Activated CD4-positive, alpha-beta memory T cell treated with anti-CD3 and anti-CD28 coated beads for 36 hours (primary cell): ENCODE measurements around the gene BRD3OS. TPM values are rescaled to one million over a fixed set of nuclear protein-coding genes. Genes with fewer than 3 reads are reported as not detected.
"Not testable (repeated sequence)": the region's sequence is repeated elsewhere in the genome, so short reads cannot be mapped to it uniquely, and the experiment has no call there.

Experiments
- CTCF ChIA-PET: fragments of 350-600 bp; sonication (Branson Sonifier 250); formaldehyde crosslinking; loops from one replicate; lab custom pipeline; 2021; ENCODE audit warnings: antibody characterized with exemption, inconsistent platforms; lab: Charles Lee
- POLR2A ChIA-PET: fragments of 350-600 bp; sonication (Branson Sonifier 250); formaldehyde crosslinking; loops from one replicate; lab custom pipeline; 2021; ENCODE audit warnings: antibody characterized with exemption; lab: Charles Lee
- DNase-seq: peaks from one replicate; pipeline ENCODE4 v3.0.0-alpha.2; 2020
- H3K27ac Mint-ChIP-seq: one replicate; pipeline ENCODE4 v1.8.0; 2021; ENCODE audit warnings: mixed read lengths
- H3K27me3 Mint-ChIP-seq: one replicate; pipeline ENCODE4 v1.8.0; 2021; ENCODE audit warnings: mixed read lengths
- H3K36me3 Mint-ChIP-seq: one replicate; pipeline ENCODE4 v1.8.0; 2021; ENCODE audit warnings: mixed read lengths
- H3K4me1 Mint-ChIP-seq: one replicate; pipeline ENCODE4 v1.8.0; 2021; ENCODE audit warnings: low read depth, mixed read lengths
- H3K4me3 Mint-ChIP-seq: one replicate; pipeline ENCODE4 v1.8.0; 2021; ENCODE audit warnings: mild to moderate bottlenecking, mixed read lengths
- H3K9me3 Mint-ChIP-seq: one replicate; pipeline ENCODE4 v1.8.0; 2021; ENCODE audit warnings: mixed read lengths
- intact Hi-C: fragments of 100-400 bp; cut with micrococcal nuclease; formaldehyde crosslinking; loops from one replicate; pipeline ENCODE4 v1.15.1; 2023
- total RNA-seq, 2 experiments: library from RNA; stranded (reverse); gene quantifications; one replicate each; pipeline ENCODE4 v1.2.3, GENCODE V29; 2021

The BRD3OS gene
- total RNA-seq, 2 experiments from 2014 or later = 12.6 to 13.2 TPM

- H3K4me1 Mint-ChIP-seq = no peaks in the 10 kb centered on the region
- intact Hi-C loops = no loop called here
- no peaks in the 10 kb centered on the region for H3K27me3 Mint-ChIP-seq
- H3K36me3 Mint-ChIP-seq = no peaks in the 10 kb centered on the region
- CTCF ChIA-PET = no interaction called here
- H3K27ac Mint-ChIP-seq = no peak overlapping the region
- POLR2A ChIA-PET = no interaction called here
- no peaks in the 10 kb centered on the region for H3K9me3 Mint-ChIP-seq
- no peak for DNase-seq
- H3K4me3 Mint-ChIP-seq = no peak overlapping the region
Observed at GRCh38 chr9:133981589-133981957, 43.7 kb upstream of the BRD3OS start.

GRCh38 chr9:133981958-133982681 lies 43.2 kb upstream of the BRD3OS start:
- H3K4me3 Mint-ChIP-seq = no peak overlapping the region
- H3K9me3 Mint-ChIP-seq = no peaks in the 10 kb centered on the region
- no peaks in the 10 kb centered on the region for H3K36me3 Mint-ChIP-seq
- no peak overlapping the region for H3K27ac Mint-ChIP-seq
- ChIA-PET POLR2A (no interaction called here), CTCF (no interaction called here)
- DNase-seq = no peak
- H3K27me3 Mint-ChIP-seq = no peaks in the 10 kb centered on the region
- intact Hi-C loops = no loop called here
- H3K4me1 Mint-ChIP-seq = no peaks in the 10 kb centered on the region

GRCh38 chr9:133982971-133983720 lies 42.1 kb upstream of the BRD3OS start:
- no peak overlapping the region for H3K27ac Mint-ChIP-seq
- no peak for DNase-seq

GRCh38 chr9:133986061-133986460 lies 39.2 kb upstream of the BRD3OS start:
- Mint-ChIP-seq H3K27ac (no peak overlapping the region), H3K9me3 (no peaks in the 10 kb centered on the region), H3K36me3 (no peaks in the 10 kb centered on the region), H3K4me3 (no peak overlapping the region), H3K4me1 (no peaks in the 10 kb centered on the region), H3K27me3 (peaks cover 9% of the 10 kb centered on the region)
- DNase-seq = no peak
- intact Hi-C loops = no loop called here
- ChIA-PET CTCF (no interaction called here), POLR2A (no interaction called here)

More at GRCh38 chr9:133982971-133983720, 42.1 kb upstream of the BRD3OS start:
- H3K4me1 Mint-ChIP-seq = no peaks in the 10 kb centered on the region
- intact Hi-C loops = no loop called here
- no peaks in the 10 kb centered on the region for H3K9me3 Mint-ChIP-seq
- H3K4me3 Mint-ChIP-seq = no peak overlapping the region
- ChIA-PET POLR2A (no interaction called here), CTCF (interaction anchor here (1.4 kb wide), 1 partner anchor 10 kb away, joined by 4 read pairs; no protein-coding TSS in a partner anchor)
- H3K36me3 Mint-ChIP-seq = no peaks in the 10 kb centered on the region
- H3K27me3 Mint-ChIP-seq = no peaks in the 10 kb centered on the region

GRCh38 chr9:133986774-133987445 lies 38.4 kb upstream of the BRD3OS start:
- ChIA-PET CTCF (no interaction called here), POLR2A (no interaction called here)
- Mint-ChIP-seq H3K27ac (no peak overlapping the region), H3K4me1 (no peaks in the 10 kb centered on the region), H3K27me3 (peaks cover 9% of the 10 kb centered on the region), H3K36me3 (no peaks in the 10 kb centered on the region), H3K9me3 (no peaks in the 10 kb centered on the region), H3K4me3 (no peak overlapping the region)
- intact Hi-C loops = no loop called here
- DNase-seq = no peak

- DNase-seq = no peak
- ChIA-PET POLR2A (no interaction called here), CTCF (no interaction called here)
- Mint-ChIP-seq H3K27me3 (peaks cover 9% of the 10 kb centered on the region), H3K9me3 (no peaks in the 10 kb centered on the region), H3K4me3 (no peak overlapping the region), H3K36me3 (no peaks in the 10 kb centered on the region), H3K4me1 (no peaks in the 10 kb centered on the region), H3K27ac (no peak overlapping the region)
- intact Hi-C loops = no loop called here
Observed at GRCh38 chr9:133987446-133987788, 37.9 kb upstream of the BRD3OS start.

GRCh38 chr9:133987946-133988665 lies 37.2 kb upstream of the BRD3OS start:
- no peaks in the 10 kb centered on the region for H3K4me1 Mint-ChIP-seq
- no peaks in the 10 kb centered on the region for H3K9me3 Mint-ChIP-seq
- H3K27ac Mint-ChIP-seq = no peak overlapping the region
- ChIA-PET POLR2A (no interaction called here), CTCF (no interaction called here)
- intact Hi-C loops = no loop called here
- H3K27me3 Mint-ChIP-seq = peaks cover 9% of the 10 kb centered on the region
- DNase-seq = no peak
- H3K4me3 Mint-ChIP-seq = no peak overlapping the region
- H3K36me3 Mint-ChIP-seq = no peaks in the 10 kb centered on the region

GRCh38 chr9:133988771-133989170 lies 36.5 kb upstream of the BRD3OS start:
- intact Hi-C loops, H3K36me3 Mint-ChIP-seq, DNase-seq, H3K27me3 Mint-ChIP-seq, H3K4me3 Mint-ChIP-seq, H3K9me3 Mint-ChIP-seq, POLR2A ChIA-PET, H3K4me1 Mint-ChIP-seq, CTCF ChIA-PET, H3K27ac Mint-ChIP-seq: not testable (repeated sequence)

GRCh38 chr9:133989625-133990365 lies 35.5 kb upstream of the BRD3OS start:
- Mint-ChIP-seq H3K27ac (no peak overlapping the region), H3K9me3 (no peaks in the 10 kb centered on the region), H3K4me1 (peaks cover 1% of the 10 kb centered on the region), H3K4me3 (no peak overlapping the region), H3K36me3 (no peaks in the 10 kb centered on the region), H3K27me3 (peaks cover 12% of the 10 kb centered on the region)
- CTCF ChIA-PET = no interaction called here
- no peak for DNase-seq
- intact Hi-C loops = loop anchor here (5.0 kb wide), 1 partner anchor 78 kb away; the partner anchor contains the start of gene BRD3
- POLR2A ChIA-PET = no interaction called here

- H3K27me3 Mint-ChIP-seq = peaks cover 12% of the 10 kb centered on the region
- H3K9me3 Mint-ChIP-seq = no peaks in the 10 kb centered on the region
- intact Hi-C loops = loop anchor here (5.0 kb wide), 1 partner anchor 77 kb away; the partner anchor contains the start of gene BRD3
- POLR2A ChIA-PET = no interaction called here
- no peak for DNase-seq
- H3K4me1 Mint-ChIP-seq = peaks cover 1% of the 10 kb centered on the region
- CTCF ChIA-PET = interaction anchor here (1.2 kb wide), 1 partner anchor 209 kb away, joined by 4 read pairs; no protein-coding TSS in a partner anchor
- no peaks in the 10 kb centered on the region for H3K36me3 Mint-ChIP-seq
- no peak overlapping the region for H3K27ac Mint-ChIP-seq
- peak overlapping the region; percentile 51 for H3K4me3 Mint-ChIP-seq
Observed at GRCh38 chr9:133990366-133991213, 34.7 kb upstream of the BRD3OS start.
